IMR-90 (cell line): Measurements from ENCODE around the gene MSX1. TPM values are rescaled to one million over a fixed set of nuclear protein-coding genes. Genes with fewer than 3 reads are reported as not detected.

Experiments
- ATAC-seq: fragments of 200-7000 bp; cut with Tn5 transposase; 2 replicates; pipeline ENCODE4 v1.9.1; 2020; ENCODE audit warnings: low read depth, mild to moderate bottlenecking, moderate library complexity
- BruUV-seq: library from RNA; stranded (reverse); fragments of 400-500 nt; replicated peaks from 2 replicates; lab custom pipeline; 2021; lab: Mats Ljungman, UMichigan
- CTCF ChIA-PET: fragments of 300-600 bp; formaldehyde crosslinking; extraction: SDS; loops from one replicate; lab custom pipeline; 2021; ENCODE audit warnings: antibody characterized with exemption; lab: Yijun Ruan, JAX
- POLR2A ChIA-PET: fragments of 300-600 bp; sonication (Branson Sonifier 250); formaldehyde crosslinking; loops from one replicate; lab custom pipeline; 2022; ENCODE audit warnings: antibody characterized with exemption; ENCODE audit not compliant: unreplicated experiment; lab: Charles Lee
- DNase-seq: peaks from one replicate; pipeline ENCODE4 v3.0.0; 2013
- H2AFZ ChIP-seq: replicated peaks from 2 replicates; pipeline ENCODE3; 2013; ENCODE audit warnings: low read length, mild to moderate bottlenecking; ENCODE audit not compliant: poor library complexity
- H2AK5ac ChIP-seq: 2 replicates; pipeline ENCODE4 v1.6.1; 2013; ENCODE audit warnings: low read depth, low read length, inconsistent platforms
- H2AK9ac ChIP-seq: replicated peaks from 2 replicates; pipeline ENCODE3; 2013; ENCODE audit warnings: mild to moderate bottlenecking, low read depth, low read length, moderate library complexity; ENCODE audit not compliant: poor library complexity
- H2BK120ac ChIP-seq: 2 replicates; pipeline ENCODE4 v1.6.1; 2013; ENCODE audit warnings: low read depth, low read length, inconsistent platforms
- H2BK15ac ChIP-seq: 3 replicates; pipeline ENCODE4 v1.6.1; 2013; ENCODE audit warnings: low read depth, low read length, inconsistent platforms
- H2BK20ac ChIP-seq: 2 replicates; pipeline ENCODE4 v1.6.1; 2013; ENCODE audit warnings: low read depth, mild to moderate bottlenecking, inconsistent platforms, low read length, moderate library complexity
- H2BK5ac ChIP-seq: 2 replicates; pipeline ENCODE4 v1.6.1; 2013; ENCODE audit warnings: mild to moderate bottlenecking, low read depth, low read length, inconsistent platforms; ENCODE audit not compliant: poor library complexity, severe bottlenecking
- H3K14ac ChIP-seq: replicated peaks from 2 replicates; pipeline ENCODE4 v1.6.1; 2013; ENCODE audit warnings: low read depth, low read length, inconsistent platforms
- H3K18ac ChIP-seq: 2 replicates; pipeline ENCODE4 v1.6.1; 2013; ENCODE audit warnings: low read depth, low read length, control low read depth
- H3K23ac ChIP-seq: 2 replicates; pipeline ENCODE4 v1.6.1; 2013; ENCODE audit warnings: low read depth, low read length, inconsistent platforms
- H3K27ac ChIP-seq: 2 replicates; pipeline ENCODE4 v1.5.1; 2013; ENCODE audit warnings: mild to moderate bottlenecking, control low read depth, low read length; ENCODE audit not compliant: insufficient read depth
- H3K27me3 ChIP-seq: 2 replicates; pipeline ENCODE4 v1.6.1; 2013; ENCODE audit warnings: low read length; ENCODE audit not compliant: control insufficient read depth, insufficient read depth
- H3K36me3 ChIP-seq: 2 replicates; pipeline ENCODE4 v1.6.1; 2013; ENCODE audit warnings: low read length, mixed read lengths; ENCODE audit not compliant: control insufficient read depth, insufficient read depth
- H3K4ac ChIP-seq: 2 replicates; pipeline ENCODE4 v1.6.1; 2013; ENCODE audit warnings: low read depth, low read length, inconsistent platforms
- H3K4me1 ChIP-seq: 2 replicates; pipeline ENCODE4 v1.6.1; 2013; ENCODE audit warnings: low read length, mixed read lengths; ENCODE audit not compliant: control insufficient read depth, insufficient read depth
- H3K4me2 ChIP-seq: 2 replicates; pipeline ENCODE4 v1.6.1; 2013; ENCODE audit warnings: low read depth, mild to moderate bottlenecking, control low read depth, low read length, moderate library complexity
- H3K4me3 ChIP-seq: 2 replicates; pipeline ENCODE4 v1.5.1; 2013; ENCODE audit warnings: low read depth, mild to moderate bottlenecking, control low read depth, low read length, moderate library complexity; ENCODE audit not compliant: insufficient read depth
- H3K56ac ChIP-seq: 2 replicates; pipeline ENCODE4 v1.6.1; 2013; ENCODE audit warnings: low read length, inconsistent platforms; ENCODE audit not compliant: insufficient read depth; ENCODE audit errors: extremely low read depth
- H3K79me1 ChIP-seq, 2 experiments: 2 replicates each; pipeline ENCODE4 v1.6.1; 2013; ENCODE audit warnings: low read length in 2 of 2, inconsistent platforms in 1 of 2, low read depth in 1 of 2
- H3K9ac ChIP-seq: 2 replicates; pipeline ENCODE4 v1.6.1; 2013; ENCODE audit warnings: low read depth, low read length, control low read depth
- H3K9me1 ChIP-seq: 2 replicates; pipeline ENCODE4 v1.6.1; 2013; ENCODE audit warnings: low read length, inconsistent platforms; ENCODE audit not compliant: insufficient read depth
- H3K9me3 ChIP-seq: 2 replicates; pipeline ENCODE4 v1.6.1; 2013; ENCODE audit warnings: low read length; ENCODE audit not compliant: control insufficient read depth, insufficient read depth
- H4K20me1 ChIP-seq: 2 replicates; pipeline ENCODE4 v1.6.1; 2013; ENCODE audit warnings: low read length, inconsistent platforms; ENCODE audit not compliant: insufficient read depth
- H4K5ac ChIP-seq: 2 replicates; pipeline ENCODE4 v1.6.1; 2013; ENCODE audit warnings: mild to moderate bottlenecking, low read depth, low read length, control low read depth
- H4K8ac ChIP-seq, 2 experiments: 2 replicates each; pipeline ENCODE4 v1.6.1; 2013; ENCODE audit warnings: low read depth in 2 of 2, low read length in 2 of 2, control low read depth in 1 of 2, inconsistent platforms in 1 of 2
- H4K91ac ChIP-seq: 2 replicates; pipeline ENCODE4 v1.6.1; 2013; ENCODE audit warnings: low read depth, low read length, inconsistent platforms; ENCODE audit not compliant: insufficient read depth
- BHLHE40 ChIP-seq: fragments of 150-350 bp; IDR thresholded peaks from 2 replicates; pipeline ENCODE4 v1.6.1; 2016; ENCODE audit warnings: mild to moderate bottlenecking, low read depth, low read length
- CEBPB ChIP-seq: IDR thresholded peaks from 2 replicates; pipeline ENCODE4 v1.6.1; 2012; ENCODE audit warnings: low read depth, low read length, improper control_type of control experiment
- CHD1 ChIP-seq: IDR thresholded peaks from 2 replicates; pipeline ENCODE4 v1.6.1; 2012; ENCODE audit warnings: low read depth, low read length, improper control_type of control experiment
- FOS ChIP-seq: fragments of 150-350 bp; IDR thresholded peaks from 2 replicates; pipeline ENCODE4 v1.6.1; 2016; ENCODE audit warnings: low read depth, low read length
- MAFK ChIP-seq: IDR thresholded peaks from 2 replicates; pipeline ENCODE4 v1.6.1; 2012; ENCODE audit warnings: low read depth, low read length, improper control_type of control experiment
- NFE2L2 ChIP-seq: fragments of 150-350 bp; IDR thresholded peaks from 2 replicates; pipeline ENCODE4 v1.6.1; 2016; ENCODE audit warnings: low read depth, mild to moderate bottlenecking, low read length
- POLR2A ChIP-seq: IDR thresholded peaks from 2 replicates; pipeline ENCODE4 v1.6.1; 2012; ENCODE audit warnings: mild to moderate bottlenecking, low read depth, low read length
- RAD21 ChIP-seq: IDR thresholded peaks from 2 replicates; pipeline ENCODE4 v1.6.1; 2012; ENCODE audit warnings: low read length, improper control_type of control experiment
- RCOR1 ChIP-seq: IDR thresholded peaks from 2 replicates; pipeline ENCODE4 v1.6.1; 2012; ENCODE audit warnings: mild to moderate bottlenecking, low read length, improper control_type of control experiment; ENCODE audit not compliant: insufficient replicate concordance
- SMC3 ChIP-seq: fragments of 150-350 bp; IDR thresholded peaks from 2 replicates; pipeline ENCODE4 v1.6.1; 2016; ENCODE audit warnings: low read depth, mild to moderate bottlenecking, antibody characterized with exemption, low read length, moderate library complexity
- WGBS, 2 experiments: methylation state at CpG; one replicate each; pipeline versions ENCODE4 v1.1.5 to v1.1.7; 2013; ENCODE audit warnings: missing lambda C conversion rate in 2 of 2; ENCODE audit not compliant: insufficient read length in 1 of 2; ENCODE audit errors: extremely low coverage in 2 of 2; 5-methylcytosine and 5-hydroxymethylcytosine counted together
- dilution Hi-C: fragments of 300-500 bp; cut with HindIII; formaldehyde crosslinking; loops from one replicate; pipeline ENCODE4 v1.14.3; 2018; ENCODE audit warnings: low sequenced_read_pairs; ENCODE audit not compliant: unreplicated experiment
- in situ Hi-C: fragments of 300-500 bp; cut with MboI; formaldehyde crosslinking; loops from 3 replicates; pipeline ENCODE4 v1.14.3; 2019; ENCODE audit warnings: low sequenced_read_pairs, inconsistent platforms, mixed read lengths
- intact Hi-C: fragments of 100-400 bp; cut with micrococcal nuclease; formaldehyde crosslinking; loops from 2 replicates; pipeline ENCODE4 v1.10.0; 2022
- polyA plus RNA-seq, 3 experiments: library from polyadenylated mRNA; depleted of rRNA; stranded (reverse); fragments of >200 nt; gene quantifications; 2 replicates each; pipeline ENCODE4 v1.2.3, GENCODE V29; 2012; ENCODE audit warnings: low replicate concordance in 1 of 3
- total RNA-seq: library from RNA; depleted of rRNA; stranded (reverse); fragments of >200 nt; gene quantifications from 2 replicates; pipeline ENCODE4 v1.2.3, GENCODE V29; 2012
- TF ChIP-seq, protein P1 (sequence below): fragments of 150-350 bp; IDR thresholded peaks from 2 replicates; pipeline ENCODE4 v1.6.1; 2016; ENCODE audit warnings: low read depth, mild to moderate bottlenecking, low read length, moderate library complexity, borderline replicate concordance
- TF ChIP-seq, protein P2 (sequence below): fragments of 150-350 bp; IDR thresholded peaks from 2 replicates; pipeline ENCODE4 v1.6.1; 2017; ENCODE audit warnings: mild to moderate bottlenecking, antibody characterized with exemption, low read length, low read depth

Gene MSX1
- total and polyA plus RNA-seq, 2 of the 4 experiments (the other 2 are of a cell fraction), result 1.1 to 3.9 TPM

DNA sequence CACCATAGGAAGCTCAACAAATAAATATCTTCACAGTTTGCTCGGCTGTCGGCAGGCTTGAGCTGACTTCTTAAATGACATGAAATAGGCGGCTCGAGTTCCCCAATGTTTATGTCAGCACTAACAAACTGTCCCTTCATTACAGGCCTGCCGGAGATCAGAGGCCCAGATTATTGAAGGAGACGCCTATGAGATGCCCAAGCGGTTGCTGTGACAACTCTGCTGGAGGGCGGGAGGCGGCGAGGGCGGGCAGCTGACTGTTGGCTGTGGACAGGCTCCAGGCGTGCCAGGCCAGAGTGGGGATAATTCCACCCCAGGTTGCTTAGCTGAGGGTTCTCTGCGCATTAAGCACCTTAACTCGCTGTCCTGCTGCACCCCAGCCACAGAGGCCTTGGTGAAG, 39.2 kb upstream of the MSX1 start:
- TF ChIP-seq SMC3 (no peak), FOS (no peak), NFE2L2 (no peak), BHLHE40 (no peak), RCOR1 (no peak), MAFK (no peak), CEBPB (no peak), CHD1 (no peak), RAD21 (no peak), POLR2A (no peak)
- TF ChIP-seq, protein P1, sequence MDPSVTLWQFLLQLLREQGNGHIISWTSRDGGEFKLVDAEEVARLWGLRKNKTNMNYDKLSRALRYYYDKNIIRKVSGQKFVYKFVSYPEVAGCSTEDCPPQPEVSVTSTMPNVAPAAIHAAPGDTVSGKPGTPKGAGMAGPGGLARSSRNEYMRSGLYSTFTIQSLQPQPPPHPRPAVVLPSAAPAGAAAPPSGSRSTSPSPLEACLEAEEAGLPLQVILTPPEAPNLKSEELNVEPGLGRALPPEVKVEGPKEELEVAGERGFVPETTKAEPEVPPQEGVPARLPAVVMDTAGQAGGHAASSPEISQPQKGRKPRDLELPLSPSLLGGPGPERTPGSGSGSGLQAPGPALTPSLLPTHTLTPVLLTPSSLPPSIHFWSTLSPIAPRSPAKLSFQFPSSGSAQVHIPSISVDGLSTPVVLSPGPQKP, result no peak
- TF ChIP-seq, protein P2, sequence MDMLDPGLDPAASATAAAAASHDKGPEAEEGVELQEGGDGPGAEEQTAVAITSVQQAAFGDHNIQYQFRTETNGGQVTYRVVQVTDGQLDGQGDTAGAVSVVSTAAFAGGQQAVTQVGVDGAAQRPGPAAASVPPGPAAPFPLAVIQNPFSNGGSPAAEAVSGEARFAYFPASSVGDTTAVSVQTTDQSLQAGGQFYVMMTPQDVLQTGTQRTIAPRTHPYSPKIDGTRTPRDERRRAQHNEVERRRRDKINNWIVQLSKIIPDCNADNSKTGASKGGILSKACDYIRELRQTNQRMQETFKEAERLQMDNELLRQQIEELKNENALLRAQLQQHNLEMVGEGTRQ, result no peak
- Histone ChIP-seq H3K23ac (no peak overlapping the region), H3K4me2 (no peak overlapping the region), H2BK120ac (no peak overlapping the region), H4K20me1 (no peaks in the 10 kb centered on the region), H3K9ac (no peak overlapping the region), H4K91ac (no peak overlapping the region), H3K56ac (no peak overlapping the region), H3K36me3 (no peaks in the 10 kb centered on the region), H2AFZ (no peak overlapping the region), H3K14ac (no peak overlapping the region), H3K4me3 (no peak overlapping the region), H3K18ac (no peak overlapping the region), H2BK20ac (no peak overlapping the region), H4K8ac (no peak overlapping the region), H3K4ac (no peak overlapping the region), H3K27ac (no peak overlapping the region), H3K4me1 (no peaks in the 10 kb centered on the region), H2BK15ac (no peak overlapping the region), H2AK5ac (no peak overlapping the region), H2AK9ac (no peak overlapping the region), H3K9me3 (no peaks in the 10 kb centered on the region; the same call in 1 of the 2 replicates), H3K9me1 (no peaks in the 10 kb centered on the region), H3K79me1 (no peaks in the 10 kb centered on the region), H2BK5ac (no peak overlapping the region), H3K27me3 (peaks cover 24% of the 10 kb centered on the region), H4K5ac (no peak overlapping the region)
- no peak for DNase-seq
- dilution Hi-C loops, result no loop called here
- WGBS, 2 experiments, result 20% methylated on average over 1 of the region's 14 CpGs; no CpG with 5 or more reads in 1 of the 2 experiments
- intact Hi-C loops, result no loop called here
- ATAC-seq, result no peak
- ChIA-PET POLR2A (no interaction called here), CTCF (no interaction called here)
- in situ Hi-C loops, result no loop called here
- BruUV-seq, result no TSS peak
